ENCODE data around the gene CARD9. TPM values are rescaled to one million over a fixed set of nuclear protein-coding genes. Genes with fewer than 3 reads are reported as not detected.

CARD9 gene
- total RNA-seq, 1 experiment from 2014 or later: 5.6 TPM

- Histone ChIP-seq H3K23ac (ENCODE audit: insufficient read length, low read depth, low read length) (no peak overlapping the region), H4K5ac (ENCODE audit: insufficient read length, low read depth, low read length) (no peak overlapping the region), H3K4me1 (ENCODE audit: insufficient read depth, low read length) (no peaks in the 10 kb centered on the region), H2BK12ac (ENCODE audit: insufficient read length, low read depth, low read length) (no peak overlapping the region), H4K20me1 (ENCODE audit: control insufficient read depth, insufficient read depth, insufficient read length) (no peaks in the 10 kb centered on the region), H3K27me3 (ENCODE audit: insufficient read depth, low read length) (no peaks in the 10 kb centered on the region), H4K8ac (replicated peaks; ENCODE audit: insufficient read length, low read depth, low read length) (no peak overlapping the region), H2AFZ (ENCODE audit: low read length) (no peak overlapping the region), H3K23me2 (ENCODE audit: insufficient read length, low read depth, low read length, poor library complexity, severe bottlenecking) (no peaks in the 10 kb centered on the region), H2BK20ac (ENCODE audit: low read depth, low read length, poor library complexity, severe bottlenecking) (no peak overlapping the region), H2BK120ac (ENCODE audit: low read depth, low read length, poor library complexity, severe bottlenecking) (no peak overlapping the region), H3K4me2 (ENCODE audit: insufficient read depth, insufficient read length, low read length) (no peak overlapping the region), H3K27ac (ENCODE audit: insufficient read length, low read depth, low read length) (no peak overlapping the region), H3K9me3 (ENCODE audit: control insufficient read depth, low read depth, low read length) (no peaks in the 10 kb centered on the region), H3K18ac (ENCODE audit: insufficient read length, low read depth, low read length) (no peak overlapping the region), H2AK5ac (ENCODE audit: insufficient read length, low read length) (no peak overlapping the region), H3K9ac (ENCODE audit: extremely low read depth, insufficient read length, low read length) (no peak overlapping the region), H2BK15ac (ENCODE audit: low read depth, low read length) (no peak overlapping the region), H3K14ac (ENCODE audit: insufficient read depth, low read length) (no peak overlapping the region), H3K79me2 (ENCODE audit: insufficient read depth, low read length) (no peaks in the 10 kb centered on the region), H3T11ph (ENCODE audit: low read length) (no peak overlapping the region), H2BK5ac (ENCODE audit: insufficient read length, low read length) (no peak overlapping the region), H3K56ac (ENCODE audit: insufficient read length, low read depth, low read length) (no peak overlapping the region), H4K91ac (ENCODE audit: insufficient read length, low read depth, low read length) (no peak overlapping the region), H3K79me1 (ENCODE audit: insufficient read depth, low read depth, low read length, poor library complexity, severe bottlenecking) (no peaks in the 10 kb centered on the region), H3K4ac (ENCODE audit: low read depth, low read length) (no peak overlapping the region)
- DNase-seq: no peak
- Mint-ChIP-seq H3K27ac (no peak overlapping the region), H3K36me3 (ENCODE audit: insufficient read depth in 1 of 3, low read depth in 3 of 3) (no peaks in the 10 kb centered on the region; a peak in 1 of 7 replicates), H3K27me3 (ENCODE audit: low read depth) (no peaks in the 10 kb centered on the region), H3K4me1 (peaks cover 2 to 11% of the 10 kb centered on the region in 2 experiments; a peak in 3 of 4 replicates), H3K4me3 (no peak overlapping the region), H3K9me3 (no peaks in the 10 kb centered on the region)
- no peak for TF ChIP-seq CTCF (conservative IDR thresholded peaks at IDR 0.05)
- WGBS (ENCODE audit: extremely low coverage, insufficient read length, low lambda C conversion rate): no CpG with 5 or more reads among the region's 23 CpGs
Observed at GRCh38 chr9:136336881-136337280, 36.6 kb downstream of the CARD9 start.

Measured in H9 (cell line).